H1 (cell line): ENCODE measurements around the gene HDAC10. TPM values are rescaled to one million over a fixed set of nuclear protein-coding genes. Genes with fewer than 3 reads are reported as not detected.

Experiments
- GTF2F1 ChIP-seq: IDR thresholded peaks from 2 replicates; pipeline ENCODE4 v1.6.1; 2012; ENCODE audit warnings: low read depth, low read length, improper control_type of control experiment, borderline replicate concordance
- JUN ChIP-seq: IDR thresholded peaks from 2 replicates; pipeline ENCODE4 v1.6.1; 2011; ENCODE audit warnings: low read depth, mild to moderate bottlenecking, improper control_type of control experiment, low read length
- MAX ChIP-seq: IDR thresholded peaks from 2 replicates; pipeline ENCODE4 v1.6.1; 2012; ENCODE audit warnings: inconsistent platforms
- POLR2AphosphoS5 ChIP-seq: IDR thresholded peaks from 2 replicates; pipeline ENCODE4 v1.6.1; 2011; ENCODE audit warnings: low read depth, low read length
- RXRA ChIP-seq: IDR thresholded peaks from 2 replicates; pipeline ENCODE4 v1.6.1; 2011; ENCODE audit warnings: low read depth, mild to moderate bottlenecking, low read length, moderate library complexity; ENCODE audit not compliant: insufficient read depth
- SP4 ChIP-seq: IDR thresholded peaks from 2 replicates; pipeline ENCODE4 v1.6.1; 2012; ENCODE audit warnings: low read length, inconsistent platforms
- SRF ChIP-seq: IDR thresholded peaks from 2 replicates; pipeline ENCODE4 v1.6.1; 2011; ENCODE audit warnings: mild to moderate bottlenecking, low read depth, low read length, moderate library complexity
- YY1 ChIP-seq: IDR thresholded peaks from 2 replicates; pipeline ENCODE4 v1.6.1; 2011; ENCODE audit warnings: low read depth, mild to moderate bottlenecking, low read length
- polyA plus RNA-seq, 7 experiments: library from polyadenylated mRNA; depleted of rRNA in 3 of 7; stranded (reverse) in 5 of 7; unstranded in 2 of 7; fragments of >200 nt in 5 of 7; fragments of 200-250 nt in 2 of 7; gene quantifications; 1 replicate in 5 of 7; 2 replicates in 1 of 7; 4 replicates in 1 of 7; pipeline versions ENCODE4 v1.2.1 to v1.2.3, GENCODE V29; 2011 to 2013; ENCODE audit warnings: missing spikeins in 2 of 7, mixed read lengths in 2 of 7
- total RNA-seq: library from RNA; stranded (reverse); fragmentation: NEBNext Ultra II Directional; extraction: Animal tissue kit (Norgen Biotek cat#: 25700); gene quantifications from 2 replicates; pipeline ENCODE4 v1.2.1, GENCODE V29; 2021

Gene HDAC10
- total and polyA plus RNA-seq, 2 of the 8 experiments (the other 6 are each of a cell fraction or from before 2014, with no cell fraction given) = 11.2 to 26.4 TPM

GRCh38 chr22:50289942-50290630 is 39.0 kb upstream of the HDAC10 start (continued):
- TF ChIP-seq RXRA (no peak), YY1 (no peak), SP4 (no peak), POLR2AphosphoS5 (no peak), MAX (no peak), SRF (no peak), GTF2F1 (no peak), JUN (no peak)
- TF ChIP-seq, all 59 proteins: peak for 0
